Endodermal cell (in vitro differentiated cells): Measurements from ENCODE around the gene NR1D2. TPM values are rescaled to one million over a fixed set of nuclear protein-coding genes. Genes with fewer than 3 reads are reported as not detected.
"Not testable (repeated sequence)": the region's sequence is repeated elsewhere in the genome, so short reads cannot be mapped to it uniquely, and the experiment has no call there.

Experiments used
- DNase-seq: peaks from one replicate; pipeline ENCODE4 v3.0.0-alpha.2; 2017
- H3K27ac ChIP-seq: 2 replicates; pipeline ENCODE4 v1.5.1; 2013; ENCODE audit warnings: mild to moderate bottlenecking, low read depth, low read length, moderate library complexity
- H3K27me3 ChIP-seq: 2 replicates; pipeline ENCODE4 v1.6.1; 2013; ENCODE audit warnings: mild to moderate bottlenecking, low read length, moderate library complexity; ENCODE audit not compliant: insufficient read depth, control insufficient read depth, poor library complexity, severe bottlenecking
- H3K36me3 ChIP-seq: 2 replicates; pipeline ENCODE4 v1.7.0; 2013; ENCODE audit warnings: mild to moderate bottlenecking, low read length, moderate library complexity; ENCODE audit not compliant: control insufficient read depth, insufficient read depth
- H3K4me1 ChIP-seq: one replicate; pipeline ENCODE4 v1.7.0; 2013; ENCODE audit warnings: low read length; ENCODE audit not compliant: control insufficient read depth, insufficient read depth
- H3K4me3 ChIP-seq: 2 replicates; pipeline ENCODE4 v1.5.1; 2013; ENCODE audit warnings: mild to moderate bottlenecking, low read length, moderate library complexity
- H3K9ac ChIP-seq: 2 replicates; pipeline ENCODE4 v1.6.1; 2013; ENCODE audit warnings: mild to moderate bottlenecking, low read length, moderate library complexity; ENCODE audit not compliant: poor library complexity, severe bottlenecking; ENCODE audit errors: extremely low read depth
- H3K9me3 ChIP-seq: 2 replicates; pipeline ENCODE4 v1.6.1; 2013; ENCODE audit warnings: mild to moderate bottlenecking, low read length, moderate library complexity; ENCODE audit not compliant: control insufficient read depth
- H3K27ac Mint-ChIP-seq: 2 replicates; pipeline ENCODE4 v1.8.0; 2020; ENCODE audit warnings: mixed read lengths
- H3K27me3 Mint-ChIP-seq: 2 replicates; pipeline ENCODE4 v1.8.0; 2021; ENCODE audit warnings: mild to moderate bottlenecking, mixed read lengths; ENCODE audit not compliant: insufficient read depth
- H3K36me3 Mint-ChIP-seq: 2 replicates; pipeline ENCODE4 v1.8.0; 2020; ENCODE audit warnings: low read depth, mixed read lengths
- H3K4me1 Mint-ChIP-seq: 2 replicates; pipeline ENCODE4 v1.8.0; 2020; ENCODE audit warnings: mixed read lengths
- H3K4me3 Mint-ChIP-seq: 2 replicates; pipeline ENCODE4 v1.8.0; 2020; ENCODE audit warnings: mild to moderate bottlenecking, moderate library complexity, mixed read lengths
- H3K9me3 Mint-ChIP-seq: 2 replicates; pipeline ENCODE4 v1.8.0; 2020; ENCODE audit warnings: mild to moderate bottlenecking, mixed read lengths
- WGBS, 2 experiments: methylation state at CpG; one replicate each; pipeline versions ENCODE4 v1.1.5 to v1.1.7; 2013; ENCODE audit warnings: missing lambda C conversion rate in 2 of 2, mixed read lengths in 1 of 2; ENCODE audit not compliant: insufficient coverage in 1 of 2, insufficient read length in 1 of 2; 5-methylcytosine and 5-hydroxymethylcytosine counted together
- total RNA-seq, 2 donors: library from RNA; stranded (reverse); fragmentation: NEBNext Ultra II Directional in 1 of 2; extraction: Animal tissue kit (Norgen Biotek cat#: 25700) in 1 of 2; gene quantifications; 2 replicates in 1 of 2; 3 replicates in 1 of 2; pipeline ENCODE4 v1.2.1, GENCODE V29; 2021
- TF ChIP-seq, protein P1 (sequence below): fragments of 200-600 bp; sonication (generic); conservative IDR thresholded peaks from 2 replicates; pipeline ENCODE4 v1.5.0; 2021; ENCODE audit warnings: antibody characterized with exemption, mild to moderate bottlenecking

The NR1D2 gene
- total RNA-seq, 2 donors from 2014 or later, result 22.7 to 30.5 TPM

DNA sequence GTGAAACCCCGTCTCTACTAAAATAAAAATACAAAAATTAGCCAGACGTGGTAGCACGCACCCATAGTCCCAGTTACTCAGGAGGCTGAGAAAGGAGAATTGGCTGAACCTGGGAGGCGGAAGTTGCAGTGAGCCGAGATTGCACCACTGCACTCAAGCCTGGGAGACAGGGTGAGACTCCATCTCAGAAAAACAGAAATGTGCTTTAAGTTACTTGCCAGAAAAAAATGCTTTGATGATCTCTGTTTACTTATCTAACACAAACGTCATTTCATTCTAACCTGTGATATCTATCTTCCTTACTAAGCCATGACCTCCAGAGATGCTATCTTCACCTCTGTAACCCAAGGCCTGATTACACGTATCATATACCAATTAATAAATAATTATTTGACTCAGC is 35.7 kb upstream of the NR1D2 start:
- Histone ChIP-seq H3K4me3 (no peak overlapping the region), H3K36me3 (peaks cover 36% of the 10 kb centered on the region), H3K4me1 (no peaks in the 10 kb centered on the region), H3K9me3 (peaks cover 5% of the 10 kb centered on the region), H3K27me3 (no peaks in the 10 kb centered on the region), H3K27ac (no peak overlapping the region), H3K9ac (no peak overlapping the region)
- Mint-ChIP-seq H3K4me3 (no peak overlapping the region), H3K4me1 (peaks cover 6% of the 10 kb centered on the region), H3K9me3 (no peaks in the 10 kb centered on the region), H3K27me3 (no peaks in the 10 kb centered on the region), H3K36me3 (peaks cover 40% of the 10 kb centered on the region), H3K27ac (no peak overlapping the region)
- WGBS, 2 experiments, result 93 to 95% methylated on average over 6 to 7 of the region's 7 CpGs
- TF ChIP-seq, protein P1, sequence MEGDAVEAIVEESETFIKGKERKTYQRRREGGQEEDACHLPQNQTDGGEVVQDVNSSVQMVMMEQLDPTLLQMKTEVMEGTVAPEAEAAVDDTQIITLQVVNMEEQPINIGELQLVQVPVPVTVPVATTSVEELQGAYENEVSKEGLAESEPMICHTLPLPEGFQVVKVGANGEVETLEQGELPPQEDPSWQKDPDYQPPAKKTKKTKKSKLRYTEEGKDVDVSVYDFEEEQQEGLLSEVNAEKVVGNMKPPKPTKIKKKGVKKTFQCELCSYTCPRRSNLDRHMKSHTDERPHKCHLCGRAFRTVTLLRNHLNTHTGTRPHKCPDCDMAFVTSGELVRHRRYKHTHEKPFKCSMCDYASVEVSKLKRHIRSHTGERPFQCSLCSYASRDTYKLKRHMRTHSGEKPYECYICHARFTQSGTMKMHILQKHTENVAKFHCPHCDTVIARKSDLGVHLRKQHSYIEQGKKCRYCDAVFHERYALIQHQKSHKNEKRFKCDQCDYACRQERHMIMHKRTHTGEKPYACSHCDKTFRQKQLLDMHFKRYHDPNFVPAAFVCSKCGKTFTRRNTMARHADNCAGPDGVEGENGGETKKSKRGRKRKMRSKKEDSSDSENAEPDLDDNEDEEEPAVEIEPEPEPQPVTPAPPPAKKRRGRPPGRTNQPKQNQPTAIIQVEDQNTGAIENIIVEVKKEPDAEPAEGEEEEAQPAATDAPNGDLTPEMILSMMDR, result no peak
- no peak for DNase-seq

DNA sequence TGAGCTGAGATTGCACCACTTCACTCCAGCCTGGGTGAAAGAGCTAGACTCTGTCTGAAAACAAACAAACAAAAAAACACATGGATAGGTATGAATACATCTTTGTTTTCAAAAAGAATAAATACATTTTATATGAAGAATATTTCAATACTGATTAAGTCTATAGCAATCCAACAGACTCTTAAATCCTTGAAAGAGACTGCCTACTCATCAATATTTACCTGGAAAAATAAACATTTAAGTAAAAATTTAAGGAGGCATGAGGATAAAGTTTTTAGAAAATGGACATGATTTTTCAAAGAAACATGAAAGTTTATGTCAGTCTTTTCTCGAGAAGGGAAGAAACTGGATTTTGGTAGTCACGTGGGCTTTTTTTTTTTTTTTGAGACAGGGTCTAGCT is 33.7 kb upstream of the NR1D2 start:
- Mint-ChIP-seq H3K4me3 (no peak overlapping the region), H3K27me3 (peaks cover 2% of the 10 kb centered on the region), H3K36me3 (peaks cover 22% of the 10 kb centered on the region), H3K9me3 (no peaks in the 10 kb centered on the region), H3K4me1 (peaks cover 19% of the 10 kb centered on the region), H3K27ac (no peak overlapping the region)
- TF ChIP-seq, protein P1, result no peak
- Histone ChIP-seq H3K36me3 (peaks cover 39% of the 10 kb centered on the region), H3K9me3 (no peaks in the 10 kb centered on the region), H3K27me3 (no peaks in the 10 kb centered on the region), H3K9ac (no peak overlapping the region), H3K27ac (no peak overlapping the region), H3K4me3 (no peak overlapping the region), H3K4me1 (no peaks in the 10 kb centered on the region)
- no peak for DNase-seq
- 87 to 88% methylated on average over 2 of the region's 2 CpGs for WGBS, 2 experiments

DNA sequence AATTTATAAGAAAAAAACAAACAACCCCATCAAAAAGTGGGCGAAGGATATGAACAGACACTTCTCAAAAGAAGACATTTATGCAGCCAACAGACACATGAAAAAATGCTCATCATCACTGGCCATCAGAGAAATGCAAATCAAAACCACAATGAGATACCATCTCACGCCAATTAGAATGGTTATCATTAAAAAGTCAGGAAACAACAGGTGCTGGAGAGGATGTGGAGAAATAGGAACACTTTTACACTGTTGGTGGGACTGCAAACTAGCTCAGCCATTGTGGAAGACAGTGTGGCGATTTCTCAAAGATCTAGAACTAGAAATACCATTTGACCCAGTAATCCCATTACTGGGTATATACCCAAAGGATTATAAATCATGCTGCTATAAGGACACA is 32.8 kb upstream of the NR1D2 start:
- DNase-seq, H3K27me3 ChIP-seq, H3K9me3 ChIP-seq, H3K27ac ChIP-seq, H3K27ac Mint-ChIP-seq, H3K4me1 ChIP-seq, H3K4me3 ChIP-seq, H3K4me3 Mint-ChIP-seq, H3K27me3 Mint-ChIP-seq, H3K9ac ChIP-seq, H3K9me3 Mint-ChIP-seq: not testable (repeated sequence)
- Mint-ChIP-seq H3K36me3 (peaks cover 16% of the 10 kb centered on the region), H3K4me1 (peaks cover 19% of the 10 kb centered on the region)
- WGBS, 2 experiments, result 80 to 94% methylated on average over 1 to 2 of the region's 3 CpGs
- peaks cover 37% of the 10 kb centered on the region for H3K36me3 ChIP-seq

DNA sequence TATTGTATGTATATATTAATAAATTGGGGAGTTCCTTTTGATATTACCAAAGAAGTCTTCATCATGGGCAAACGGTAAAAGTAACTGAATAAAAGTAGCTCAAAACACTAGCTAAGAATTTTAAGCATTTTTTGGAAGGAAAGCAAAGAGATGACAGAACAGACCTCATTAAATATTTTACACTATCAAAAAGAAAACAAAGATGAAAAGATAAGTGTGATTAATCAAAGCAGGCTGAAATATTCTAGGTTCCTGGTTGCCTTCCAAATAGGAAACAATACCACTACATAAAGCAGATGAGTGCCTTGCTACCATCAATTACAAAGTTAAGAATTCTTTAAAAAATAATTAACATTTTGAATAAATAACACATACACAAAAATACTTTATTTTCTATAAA is 31.9 kb upstream of the NR1D2 start:
- H3K4me3 ChIP-seq, result no peak overlapping the region
- no peaks in the 10 kb centered on the region for H3K4me1 ChIP-seq
- peaks cover 19% of the 10 kb centered on the region for H3K4me1 Mint-ChIP-seq

More for the DNA sequence above, 31.9 kb upstream of the NR1D2 start:
- no peak overlapping the region for H3K4me3 Mint-ChIP-seq
- peaks cover 19% of the 10 kb centered on the region for H3K36me3 Mint-ChIP-seq
- TF ChIP-seq, protein P1, result no peak
- peaks cover 36% of the 10 kb centered on the region for H3K36me3 ChIP-seq
- H3K9me3 ChIP-seq, result no peaks in the 10 kb centered on the region
- peaks cover 2% of the 10 kb centered on the region for H3K27me3 Mint-ChIP-seq
- no peak for DNase-seq
- H3K27ac Mint-ChIP-seq, result no peak overlapping the region
- no peak overlapping the region for H3K9ac ChIP-seq
- H3K27ac ChIP-seq, result no peak overlapping the region
- no peaks in the 10 kb centered on the region for H3K27me3 ChIP-seq
- WGBS, 2 experiments, result 100% methylated on average over 1 of the region's 1 CpG; no CpG with 5 or more reads in 1 of the 2 experiments
- no peaks in the 10 kb centered on the region for H3K9me3 Mint-ChIP-seq
